Measurements from ENCODE around the gene NRXN3. TPM values are rescaled to one million over a fixed set of nuclear protein-coding genes. Genes with fewer than 3 reads are reported as not detected.

Gene NRXN3
- polyA plus RNA-seq, 3 donors: 6.4 to 7.9 (median 6.9) TPM

- no peak for DNase-seq (ENCODE audit: extremely low read depth in 1 of 11, low read depth in 9 of 11, low spot score in 4 of 11)
Observed at GRCh38 chr14:78638926-78639325, 468.8 kb downstream of the NRXN3 start.

GRCh38 chr14:78644824-78645559 is 474.8 kb downstream of the NRXN3 start:
- no peak for DNase-seq (ENCODE audit: extremely low read depth in 1 of 11, low read depth in 9 of 11, low spot score in 4 of 11)

GRCh38 chr14:78652727-78653126 is 482.6 kb downstream of the NRXN3 start:
- DNase-seq (ENCODE audit: extremely low read depth in 1 of 11, low read depth in 9 of 11, low spot score in 4 of 11): no peak

GRCh38 chr14:78653173-78653572 is 483.0 kb downstream of the NRXN3 start:
- no peak for DNase-seq (ENCODE audit: extremely low read depth in 1 of 11, low read depth in 9 of 11, low spot score in 4 of 11)

GRCh38 chr14:78657451-78657850 is 487.3 kb downstream of the NRXN3 start:
- DNase-seq (ENCODE audit: extremely low read depth in 1 of 11, low read depth in 9 of 11, low spot score in 4 of 11): no peak

- DNase-seq (ENCODE audit: extremely low read depth in 1 of 11, low read depth in 9 of 11, low spot score in 4 of 11): no peak
Observed at GRCh38 chr14:78664841-78665240, 494.7 kb downstream of the NRXN3 start.

GRCh38 chr14:78666336-78667056 is 496.3 kb downstream of the NRXN3 start:
- no peak for DNase-seq (ENCODE audit: extremely low read depth in 1 of 11, low read depth in 9 of 11, low spot score in 4 of 11)

- no peak for DNase-seq (ENCODE audit: extremely low read depth in 1 of 11, low read depth in 9 of 11, low spot score in 4 of 11)
Observed at GRCh38 chr14:78667141-78667540, 497.0 kb downstream of the NRXN3 start.

- no peak for DNase-seq (ENCODE audit: extremely low read depth in 1 of 11, low read depth in 9 of 11, low spot score in 4 of 11)
Observed at GRCh38 chr14:78673845-78674244, 503.7 kb downstream of the NRXN3 start.

GRCh38 chr14:78674820-78675219 is 504.6 kb downstream of the NRXN3 start:
- DNase-seq (ENCODE audit: extremely low read depth in 1 of 11, low read depth in 9 of 11, low spot score in 4 of 11): no peak

GRCh38 chr14:78683206-78683605 is 513.0 kb downstream of the NRXN3 start:
- DNase-seq (ENCODE audit: extremely low read depth in 1 of 11, low read depth in 9 of 11, low spot score in 4 of 11): no peak

GRCh38 chr14:78683981-78684380 is 513.8 kb downstream of the NRXN3 start:
- DNase-seq (ENCODE audit: extremely low read depth in 1 of 11, low read depth in 9 of 11, low spot score in 4 of 11): no peak

- no peak for DNase-seq (ENCODE audit: extremely low read depth in 1 of 11, low read depth in 9 of 11, low spot score in 4 of 11)
Observed at GRCh38 chr14:78688503-78688902, 518.3 kb downstream of the NRXN3 start.

GRCh38 chr14:78690836-78691235 is 520.7 kb downstream of the NRXN3 start:
- no peak for DNase-seq (ENCODE audit: extremely low read depth in 1 of 11, low read depth in 9 of 11, low spot score in 4 of 11)

- peak in 1 of 11 donors; percentile 5 for DNase-seq (ENCODE audit: extremely low read depth in 1 of 11, low read depth in 9 of 11, low spot score in 4 of 11)
Observed at GRCh38 chr14:78697341-78697740, 527.2 kb downstream of the NRXN3 start.

GRCh38 chr14:78698991-78699390 is 528.8 kb downstream of the NRXN3 start:
- DNase-seq (ENCODE audit: extremely low read depth in 1 of 11, low read depth in 9 of 11, low spot score in 4 of 11): no peak

- no peak for DNase-seq (ENCODE audit: extremely low read depth in 1 of 11, low read depth in 9 of 11, low spot score in 4 of 11)
Observed at GRCh38 chr14:78700236-78700635, 530.1 kb downstream of the NRXN3 start.

GRCh38 chr14:78701246-78701645 is 531.1 kb downstream of the NRXN3 start:
- no peak for DNase-seq (ENCODE audit: extremely low read depth in 1 of 11, low read depth in 9 of 11, low spot score in 4 of 11)

- no peak for DNase-seq (ENCODE audit: extremely low read depth in 1 of 11, low read depth in 9 of 11, low spot score in 4 of 11)
Observed at GRCh38 chr14:78704965-78705364, 534.8 kb downstream of the NRXN3 start.

GRCh38 chr14:78705989-78706388 is 535.8 kb downstream of the NRXN3 start:
- DNase-seq (ENCODE audit: extremely low read depth in 1 of 11, low read depth in 9 of 11, low spot score in 4 of 11): no peak
